GM18511 (cell line): ENCODE results near the gene MAN1A1.

ENCODE experiments used
- ATAC-seq: cut with Tn5 transposase; IDR thresholded peaks from one replicate; pipeline ENCODE4 v1.9.1; 2021; ENCODE audit warnings: mild to moderate bottlenecking, moderate library complexity; ENCODE audit not compliant: unreplicated experiment

Gene MAN1A1

GRCh38 chr6:119276211-119276610, 73.3 kb downstream of the MAN1A1 start:
- ATAC-seq: no peak

- ATAC-seq: no peak
These were observed 75.4 kb downstream of the MAN1A1 start for GRCh38 chr6:119274197-119274595.

DNA sequence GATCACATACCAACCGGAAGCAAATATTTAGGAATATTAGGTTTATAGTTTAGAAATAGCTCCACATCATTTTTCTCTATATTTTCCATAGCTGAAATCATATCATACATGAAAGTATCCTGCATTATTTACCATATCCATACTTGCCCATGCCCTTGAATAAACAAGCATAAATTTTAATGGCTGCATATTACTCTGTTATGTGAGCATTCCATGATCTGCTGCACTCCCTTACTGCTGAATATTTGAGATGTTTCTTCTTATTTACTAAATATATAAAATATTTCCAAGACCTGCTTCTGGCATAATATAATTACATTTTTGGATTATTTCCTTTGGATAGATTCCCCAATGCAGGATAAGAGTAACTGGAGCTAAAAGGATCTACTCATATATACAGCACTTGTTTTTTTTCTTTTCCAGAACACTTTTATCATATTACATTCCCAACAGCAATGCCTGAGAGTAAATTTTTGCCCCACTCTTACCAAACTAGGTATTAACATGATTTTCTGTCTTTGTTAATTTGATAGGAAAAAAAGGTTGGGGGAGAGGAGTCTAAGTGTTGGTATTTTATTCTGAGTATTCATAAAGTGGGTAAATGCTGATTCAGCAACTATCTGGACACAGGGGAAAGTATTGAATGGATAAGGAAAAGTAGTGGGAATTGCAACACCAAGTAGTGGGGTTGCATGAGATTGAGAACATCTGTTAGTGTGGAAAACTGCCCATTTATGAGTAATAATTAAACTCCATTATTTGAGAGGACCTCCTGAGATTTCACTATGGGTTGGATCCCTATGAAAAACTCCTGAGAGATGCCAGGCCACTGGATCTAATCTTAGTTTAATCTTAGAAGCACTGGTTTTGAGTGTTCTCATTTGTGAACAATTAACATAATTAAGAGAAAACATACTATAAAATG, 76.0 kb downstream of the MAN1A1 start:
- no peak for ATAC-seq

DNA sequence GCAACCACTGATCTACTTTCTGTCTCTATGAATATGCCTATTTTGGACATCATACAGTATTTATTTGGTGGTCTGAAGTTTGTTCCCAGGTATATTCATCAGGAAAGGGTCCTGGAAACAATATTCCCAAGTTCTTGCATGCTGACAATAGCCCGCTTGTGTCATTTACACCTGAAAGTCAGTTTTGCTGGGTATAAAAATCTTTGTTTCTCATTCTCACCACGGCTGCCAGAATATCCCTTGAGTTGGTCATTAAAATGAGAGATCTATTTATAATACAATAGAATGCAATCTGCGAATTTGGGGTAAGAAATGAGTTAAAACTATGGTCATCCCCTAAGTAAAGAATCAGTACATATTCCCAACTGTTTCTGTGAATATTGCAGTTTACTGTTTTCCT, 79.0 kb downstream of the MAN1A1 start:
- ATAC-seq: no peak

- ATAC-seq: no peak
These were observed 80.1 kb downstream of the MAN1A1 start for GRCh38 chr6:119269266-119270103.

- ATAC-seq: no peak
These were observed 82.2 kb downstream of the MAN1A1 start for GRCh38 chr6:119267126-119267905.

- no peak for ATAC-seq
These were observed 84.6 kb downstream of the MAN1A1 start for GRCh38 chr6:119264854-119265397.

- no peak for ATAC-seq
These were observed 86.9 kb downstream of the MAN1A1 start for GRCh38 chr6:119262612-119263011.

DNA sequence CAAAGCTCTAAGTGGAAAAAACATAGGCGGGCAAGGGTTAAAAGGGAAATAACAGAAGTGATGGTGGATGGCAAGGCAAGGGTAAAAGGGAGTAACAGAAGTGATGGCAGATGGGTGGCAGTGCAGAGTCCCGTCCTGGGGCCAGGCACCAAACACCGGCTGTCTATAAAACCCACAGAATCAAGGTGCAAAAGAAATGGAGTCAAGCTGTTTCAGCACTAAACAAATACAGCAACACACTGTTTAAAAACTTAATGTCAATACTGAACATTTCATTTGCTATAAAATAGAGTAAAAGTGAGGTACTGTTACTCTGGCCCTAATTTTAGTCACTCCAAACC, 87.6 kb downstream of the MAN1A1 start:
- no peak for ATAC-seq

GRCh38 chr6:119259027-119259426, 90.5 kb downstream of the MAN1A1 start:
- no peak for ATAC-seq

DNA sequence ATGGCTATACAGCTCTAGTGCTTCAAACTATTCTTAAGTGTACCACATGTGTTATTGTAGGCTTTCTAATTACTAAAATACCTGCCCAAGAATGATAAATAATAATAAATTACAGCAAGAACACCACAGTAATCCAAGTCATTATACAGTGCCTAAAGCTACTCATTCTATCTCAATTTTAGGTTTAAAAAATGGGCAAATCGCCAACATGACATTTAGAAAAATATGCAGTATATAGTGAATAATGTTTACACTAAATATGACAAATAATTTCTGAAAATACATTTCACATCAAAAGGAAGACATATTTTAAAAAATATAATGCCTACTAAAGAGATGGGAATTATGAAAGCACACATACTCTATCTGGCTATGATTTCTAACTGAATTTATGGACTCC, 91.8 kb downstream of the MAN1A1 start:
- no peak for ATAC-seq

DNA sequence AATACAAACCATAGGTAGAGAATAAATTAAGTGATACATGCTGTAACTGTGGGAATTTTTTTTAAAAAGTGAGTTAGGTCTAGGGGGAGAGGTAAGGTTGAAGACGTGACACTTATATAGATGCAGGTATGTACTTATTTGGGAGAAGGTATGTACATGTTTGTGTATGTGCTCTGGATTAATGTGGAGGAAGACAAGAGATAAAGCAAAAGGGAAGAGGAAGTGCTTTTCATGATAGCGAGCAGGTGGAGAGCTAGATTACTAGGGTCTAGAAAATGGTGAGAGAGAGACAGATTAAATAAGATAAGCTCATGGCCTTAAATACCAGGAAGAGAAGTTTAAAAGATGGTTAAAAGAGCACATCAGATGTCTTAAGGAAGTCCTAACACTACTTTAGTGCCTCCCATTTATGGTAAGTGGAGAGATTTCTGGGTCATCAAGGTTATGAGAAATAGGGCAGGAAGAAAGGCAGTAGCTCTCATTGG, 92.5 kb downstream of the MAN1A1 start:
- no peak for ATAC-seq

- ATAC-seq: no peak
These were observed 93.2 kb downstream of the MAN1A1 start for GRCh38 chr6:119256392-119256791.

- no peak for ATAC-seq
These were observed 94.1 kb downstream of the MAN1A1 start for GRCh38 chr6:119255492-119255891.

DNA sequence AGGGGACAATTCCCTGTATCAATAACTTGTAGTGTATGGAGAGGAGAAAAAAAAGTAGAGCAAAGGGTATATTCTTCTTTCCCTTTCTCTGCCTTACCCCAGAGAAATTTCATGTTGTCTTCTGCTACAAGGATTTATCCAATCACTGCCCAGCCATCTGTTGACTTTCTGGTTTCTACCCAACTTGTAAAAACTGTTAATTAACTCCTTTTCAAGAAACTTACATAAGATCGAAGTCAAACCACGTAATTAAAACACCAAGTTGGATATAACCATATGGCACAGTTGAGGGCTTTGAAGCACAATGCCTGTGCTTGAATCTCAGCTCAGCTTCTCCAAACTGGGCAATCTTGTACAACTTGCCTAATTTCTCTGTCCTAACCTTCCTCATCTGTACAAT, 99.5 kb downstream of the MAN1A1 start:
- ATAC-seq: no peak

DNA sequence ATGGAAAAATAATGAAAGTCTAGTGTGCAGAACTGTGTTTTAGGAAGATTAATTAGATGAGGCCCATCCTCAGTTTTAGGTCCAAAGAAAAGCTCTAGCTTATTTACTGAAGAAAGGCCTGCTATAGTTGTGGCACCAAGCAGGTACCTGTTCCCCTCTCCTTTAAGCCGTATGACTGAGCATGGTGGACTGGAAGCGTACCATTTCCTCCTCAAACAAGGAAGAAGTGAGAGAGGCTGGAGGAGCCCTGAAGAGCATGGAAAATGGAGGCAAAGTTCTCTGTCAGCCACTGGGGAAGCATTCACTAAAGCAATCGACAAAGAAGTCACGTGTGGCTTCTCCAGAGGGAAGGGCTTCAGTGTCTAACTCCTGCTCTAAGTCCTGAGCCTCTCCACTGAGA, 100.2 kb downstream of the MAN1A1 start:
- no peak for ATAC-seq

DNA sequence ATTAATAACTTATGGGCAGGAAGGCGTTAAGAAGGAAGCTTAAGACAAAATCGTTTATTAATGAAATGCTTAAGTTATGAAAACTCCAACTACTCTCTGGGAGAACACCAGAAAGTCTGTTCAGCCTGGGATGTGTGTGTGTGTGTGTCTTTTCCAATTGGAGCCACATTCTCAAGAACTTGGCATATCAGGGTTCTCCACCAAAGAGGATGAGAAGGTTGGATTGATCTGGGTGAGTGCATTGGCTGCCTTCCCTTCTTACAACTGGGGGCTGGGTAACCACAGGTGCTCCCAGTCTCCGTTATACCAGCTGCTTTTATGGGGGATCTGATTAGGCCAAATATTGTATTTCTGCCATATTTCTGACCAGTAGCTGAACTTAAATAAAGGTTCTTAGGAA, 102.1 kb downstream of the MAN1A1 start:
- no peak for ATAC-seq

GRCh38 chr6:119243657-119244056, 105.9 kb downstream of the MAN1A1 start:
- ATAC-seq: no peak

DNA sequence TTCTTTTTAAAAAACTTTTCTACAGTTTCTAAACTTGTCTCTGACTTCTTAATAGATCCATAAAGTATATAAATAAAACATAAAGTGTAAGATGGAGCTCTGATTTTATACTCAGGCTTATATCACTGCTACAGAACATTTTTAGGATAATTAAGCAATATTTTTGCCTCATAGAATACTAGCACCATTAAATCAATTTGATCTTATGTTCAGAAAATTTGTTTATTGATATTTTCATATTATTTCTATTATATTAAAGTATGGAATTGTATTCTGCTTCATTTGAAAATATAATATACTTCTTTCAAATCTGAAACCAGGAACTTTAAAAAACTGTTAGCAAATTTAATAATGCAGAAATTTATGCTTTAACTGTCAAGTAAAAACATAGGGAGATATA, 106.5 kb downstream of the MAN1A1 start:
- no peak for ATAC-seq

- no peak for ATAC-seq
These were observed 107.8 kb downstream of the MAN1A1 start for GRCh38 chr6:119241540-119242309.
